SIG-M5 treated with dmso at 0.1 percent for 504 hours (cell line): ENCODE results near the gene B3GAT3.
"Not testable (repeated sequence)": the region's sequence is repeated elsewhere in the genome, so short reads cannot be mapped to it uniquely, and the experiment has no call there.

Experiments
- DNase-seq: peaks from one replicate; lab custom pipeline; 2025; ENCODE audit not compliant: unreplicated experiment; lab: John Stamatoyannopoulos, UW

B3GAT3 gene

DNA sequence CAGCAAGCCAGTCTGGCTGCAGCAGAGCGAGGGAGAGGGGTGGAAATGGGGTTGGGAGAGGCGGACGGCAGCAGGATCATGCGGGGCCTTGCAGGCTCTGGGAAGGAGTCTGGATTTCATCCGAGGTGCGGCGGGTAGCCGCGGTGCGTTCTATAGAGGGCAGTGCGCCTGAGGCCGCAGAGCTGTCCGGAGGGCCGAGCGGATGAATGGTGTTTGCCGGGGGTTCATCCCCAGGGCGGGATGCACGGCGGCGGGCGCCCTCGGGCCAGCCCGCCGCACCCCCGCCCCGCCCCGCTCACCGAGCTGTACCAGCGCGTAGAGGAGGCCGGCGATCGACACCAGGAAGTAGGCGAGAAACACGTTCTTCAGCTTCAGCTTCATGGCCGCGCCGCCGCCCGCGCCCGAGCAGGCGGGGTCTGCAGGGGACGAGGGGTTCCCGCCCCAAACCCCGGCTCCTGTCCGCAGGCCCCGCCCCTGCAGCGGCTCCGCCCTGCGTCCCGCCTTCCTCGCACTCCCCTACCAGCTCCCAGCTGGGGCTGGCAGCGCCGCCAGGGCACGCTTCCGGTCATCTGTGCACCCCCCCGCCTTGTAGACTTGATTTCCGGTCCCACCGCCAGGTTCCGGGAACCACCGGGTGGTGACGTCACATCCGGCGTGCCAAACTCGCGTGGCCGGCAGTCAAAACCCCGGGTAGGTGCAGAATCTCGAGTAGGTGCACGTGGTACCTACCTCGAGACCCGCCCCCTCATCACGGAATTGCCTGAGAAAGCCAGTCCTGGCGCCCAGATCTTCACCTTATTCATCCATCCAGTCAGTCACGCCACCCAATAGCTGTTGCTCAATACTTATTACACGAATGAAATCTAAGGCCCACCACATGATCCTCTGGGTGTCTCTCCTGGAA is at the start of gene B3GAT3:
B3GAT3 (minus strand) TSS at position 420 of the 904 bp plus-strand sequence; CDS start at position 381, 39 bp downstream.
- peak; percentile 91 for DNase-seq

DNA sequence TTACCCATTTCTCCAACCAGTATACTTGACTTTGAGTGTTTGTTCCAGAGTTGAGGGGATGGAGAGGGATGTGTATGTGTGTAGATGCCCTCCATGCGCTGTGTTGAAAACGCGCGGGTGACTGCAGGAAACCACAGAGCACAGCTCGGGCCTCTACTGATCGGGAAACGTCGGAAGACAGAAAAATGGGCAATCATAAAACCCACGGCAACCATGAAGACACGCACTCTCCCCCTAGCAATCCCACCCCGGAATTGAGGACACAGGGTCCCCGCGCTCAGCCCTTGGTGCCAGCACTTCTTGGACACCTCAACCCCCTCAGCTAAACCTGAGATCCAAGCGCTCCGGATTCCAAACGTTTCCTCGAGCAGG is 49.4 kb upstream of the B3GAT3 start:
- DNase-seq, result peak; percentile 68

DNA sequence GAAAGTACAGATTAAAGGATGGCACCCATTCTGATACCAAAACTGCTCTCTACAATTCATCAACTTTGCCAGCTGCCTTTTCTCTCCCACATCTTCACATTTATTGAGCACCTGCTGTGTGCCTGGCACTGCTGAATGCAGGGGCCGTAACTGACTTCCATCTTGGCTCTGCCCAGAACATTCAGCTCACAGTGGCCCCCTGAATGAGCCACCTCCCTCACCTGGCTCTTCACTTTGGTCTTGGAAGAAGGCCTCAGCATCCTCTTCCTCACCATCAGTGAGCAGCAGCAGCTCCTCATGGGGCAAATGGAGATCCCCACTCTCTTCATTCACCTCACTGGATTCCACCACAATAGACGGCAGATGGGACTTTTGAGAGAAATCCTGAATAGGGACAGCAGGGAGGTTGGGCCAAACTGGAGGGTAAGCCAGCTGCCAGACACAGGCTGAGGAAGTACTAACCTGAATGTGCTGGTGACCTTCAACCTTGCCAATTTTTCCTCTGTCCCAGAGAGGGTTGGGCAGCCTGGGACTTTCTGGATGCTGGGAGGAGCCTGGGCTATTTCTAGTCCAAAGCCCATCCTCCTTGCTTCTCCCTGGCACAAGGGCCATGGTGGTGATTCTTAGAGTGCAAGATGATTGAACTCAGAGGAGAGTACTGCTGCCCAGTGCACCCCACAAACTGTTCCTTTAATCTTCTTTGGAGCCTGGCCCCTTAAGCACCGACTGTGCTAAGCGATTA is 47.8 kb upstream of the B3GAT3 start:
- DNase-seq, result no peak

DNA sequence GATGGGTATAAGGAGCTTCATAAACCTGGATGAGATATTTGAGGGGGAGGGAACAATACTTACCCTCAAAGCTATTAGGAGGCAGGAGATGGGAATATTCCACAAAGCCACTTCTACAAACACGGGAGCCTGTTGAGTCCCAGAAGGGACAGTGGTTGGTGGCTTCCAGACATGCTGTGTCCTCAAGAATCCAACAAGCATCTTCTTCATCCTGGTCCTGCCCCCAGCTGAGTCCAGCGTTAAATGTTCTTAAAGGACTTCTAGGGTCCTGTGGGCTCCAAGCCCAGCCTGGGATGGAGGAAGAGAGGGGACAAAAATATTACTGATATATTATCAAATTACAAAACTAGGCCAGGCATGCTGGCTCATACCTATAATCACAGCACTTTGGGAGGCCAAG is 45.7 kb upstream of the B3GAT3 start:
- no peak for DNase-seq

DNA sequence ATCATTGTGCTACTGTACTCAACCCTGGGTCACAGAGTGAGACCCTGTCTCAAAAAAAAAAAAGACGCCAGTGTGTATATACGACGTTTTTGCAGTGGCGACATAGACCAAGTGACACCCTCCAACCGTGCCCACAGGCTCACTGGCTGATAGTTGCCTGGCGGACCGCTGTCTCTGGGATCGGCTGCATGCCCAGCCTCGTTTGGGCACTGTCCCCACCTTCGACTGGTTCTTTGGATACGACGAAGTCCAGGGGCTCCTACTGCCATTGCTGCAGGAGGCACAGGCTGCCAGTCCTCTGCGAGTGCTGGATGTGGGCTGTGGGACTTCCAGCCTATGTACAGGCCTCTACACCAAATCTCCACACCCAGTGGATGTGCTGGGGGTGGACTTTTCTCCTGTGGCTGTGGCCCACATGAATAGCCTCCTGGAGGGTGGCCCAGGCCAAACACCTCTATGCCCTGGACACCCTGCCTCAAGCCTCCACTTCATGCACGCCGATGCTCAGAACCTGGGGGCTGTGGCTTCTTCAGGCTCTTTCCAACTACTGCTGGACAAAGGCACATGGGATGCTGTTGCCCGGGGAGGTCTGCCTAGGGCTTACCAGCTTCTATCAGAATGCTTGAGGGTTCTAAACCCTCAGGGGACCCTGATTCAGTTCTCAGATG is 44.6 kb upstream of the B3GAT3 start:
- no peak for DNase-seq

DNA sequence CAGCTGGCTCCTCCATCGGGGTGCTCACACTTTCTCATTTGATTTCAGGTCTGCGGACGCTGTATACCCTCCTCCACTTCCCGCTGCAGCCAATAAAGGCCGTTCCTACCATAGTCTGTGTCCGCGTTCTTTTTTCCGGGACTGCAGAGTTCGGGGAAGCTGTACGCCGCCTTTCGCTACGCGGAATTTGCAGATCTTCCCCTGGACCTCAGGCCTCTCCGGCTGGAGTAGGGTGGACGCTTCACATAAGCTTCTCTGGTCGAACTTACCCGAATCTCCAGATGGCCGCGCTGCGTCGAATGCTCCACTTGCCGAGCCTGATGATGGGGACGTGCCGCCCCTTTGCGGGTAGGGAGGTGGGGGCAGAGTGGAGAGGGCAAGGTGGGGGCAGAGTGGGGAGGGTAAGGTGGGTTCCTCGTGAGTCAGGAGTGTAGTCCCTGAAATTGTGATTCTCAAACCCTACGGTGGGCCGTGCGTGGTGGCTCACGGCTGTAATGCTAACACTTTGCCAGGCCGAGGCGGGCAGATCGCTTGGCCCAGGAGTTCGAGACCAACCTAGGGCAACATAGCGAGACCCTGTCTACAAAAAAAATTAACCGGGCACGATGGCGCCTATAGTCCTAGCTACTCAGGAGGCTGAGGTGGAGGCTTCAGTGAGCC is 43.9 kb upstream of the B3GAT3 start:
- DNase-seq, result peak; percentile 67

DNA sequence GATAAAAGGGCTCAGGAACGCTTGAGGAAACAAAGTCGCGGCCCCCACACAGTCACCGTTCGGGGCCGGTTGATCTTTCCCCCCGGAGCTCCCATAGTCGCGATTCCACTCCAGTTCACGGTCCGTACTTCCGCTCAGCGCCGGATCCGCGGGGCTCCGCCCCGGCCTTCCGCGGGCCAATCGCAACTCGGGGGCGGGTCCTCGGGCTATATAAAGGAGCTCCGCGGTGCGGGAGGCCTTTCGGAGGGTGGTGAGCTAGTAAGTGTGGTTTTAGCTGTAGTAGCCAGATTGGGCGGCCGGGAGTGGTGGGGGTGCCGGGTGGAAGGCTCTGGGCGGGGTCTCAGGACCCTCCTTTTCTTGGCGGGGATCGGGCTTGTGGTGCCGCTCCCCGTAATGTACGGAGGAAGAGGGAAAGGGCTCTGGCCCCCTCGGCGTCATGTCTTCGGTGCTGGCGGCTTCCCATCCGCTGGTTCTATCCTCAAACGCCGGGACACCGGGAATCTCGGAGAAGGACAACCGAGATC is 43.4 kb upstream of the B3GAT3 start, which contains the start of the genes C11orf98 and CSKMT:
C11orf98 (minus strand) TSS at position 136 of the 524 bp plus-strand sequence; CDS start at position 95, 41 bp downstream.
CSKMT (plus strand) TSS at position 238 of the 524 bp plus-strand sequence. CDS start 568 bp downstream, outside the sequence.
- peak; percentile 91 for DNase-seq

DNA sequence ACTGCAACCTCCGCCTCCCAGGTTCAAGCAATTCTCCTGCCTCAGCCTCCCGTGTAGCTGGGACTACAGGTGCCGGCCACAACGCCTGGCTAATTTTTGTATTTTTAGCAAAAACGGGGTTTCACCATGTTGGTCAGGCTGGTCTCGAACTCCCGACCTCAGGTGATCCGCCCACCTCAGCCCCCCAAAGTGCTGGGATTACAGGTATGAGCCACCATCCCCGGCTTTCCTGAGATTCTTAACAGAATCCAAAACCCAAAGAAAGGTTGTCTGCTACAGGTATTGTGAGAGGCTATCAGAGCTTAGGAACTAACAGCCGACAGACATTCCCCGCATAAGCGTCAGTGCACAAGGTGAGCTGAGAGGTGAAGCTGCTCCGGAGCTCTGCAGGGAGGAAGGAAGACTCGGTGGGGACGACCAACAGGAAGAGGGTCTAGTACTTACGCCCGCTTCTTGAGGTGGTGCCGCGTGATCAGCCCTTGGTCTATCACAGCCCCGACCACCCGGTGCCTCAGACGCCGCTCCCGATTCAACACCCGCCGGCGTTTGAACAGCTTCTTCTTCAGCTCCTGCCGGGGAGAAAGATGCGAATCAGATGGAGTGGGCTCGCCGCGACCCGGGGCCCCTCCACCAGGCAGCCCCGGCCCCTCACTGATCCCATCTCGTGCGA is 42.8 kb upstream of the B3GAT3 start:
- peak; percentile 70 for DNase-seq

DNA sequence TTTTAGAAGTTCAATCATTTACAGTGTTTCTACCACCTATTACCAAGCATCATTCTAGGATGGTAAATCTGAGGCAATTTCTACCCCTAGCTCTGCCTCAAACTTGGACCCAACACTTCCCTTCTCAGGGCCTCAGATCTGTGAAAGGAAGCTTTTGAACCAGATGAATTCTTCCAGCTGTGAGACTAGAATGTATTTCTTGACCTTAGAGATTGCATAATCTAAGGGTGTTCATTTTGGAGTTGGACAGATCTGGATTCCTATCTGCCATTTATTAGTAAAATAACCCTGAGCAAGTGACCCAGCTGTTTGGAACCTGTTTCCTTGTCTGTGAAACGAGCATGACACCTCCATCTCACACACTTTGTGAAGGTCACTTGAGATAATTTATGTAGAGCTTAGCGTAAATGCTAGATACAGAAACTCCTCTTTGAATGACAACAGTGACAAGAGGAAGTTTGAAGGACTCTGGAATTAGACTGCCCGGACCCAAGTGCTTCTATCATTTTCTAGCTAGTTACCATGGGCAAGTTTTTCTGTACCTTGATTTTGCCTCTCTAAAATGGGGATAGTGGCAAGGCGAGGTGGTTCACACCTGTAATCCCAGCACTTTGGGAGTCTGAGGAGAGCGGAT is 35.1 kb upstream of the B3GAT3 start:
- DNase-seq, result peak; percentile 33

DNA sequence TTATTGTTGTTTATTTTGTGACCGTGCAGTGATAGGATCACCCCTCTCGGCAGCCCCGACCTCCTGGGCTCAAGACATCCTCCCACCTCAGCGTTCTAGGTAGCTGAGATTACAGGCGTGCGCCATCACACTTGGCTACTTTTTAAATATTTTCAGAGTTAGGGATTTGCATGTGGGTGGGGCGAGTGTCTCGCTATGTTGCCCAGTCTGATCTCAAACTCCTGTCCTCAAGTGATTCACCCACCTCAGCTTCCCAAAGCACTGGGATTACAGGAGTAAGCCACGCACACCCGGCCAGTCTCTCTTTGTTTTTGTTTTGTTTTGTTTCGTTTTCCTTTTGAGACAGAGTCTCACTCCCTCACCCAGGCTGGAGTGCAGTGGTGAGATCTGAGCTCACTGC is 32.5 kb upstream of the B3GAT3 start:
- DNase-seq, result no peak

DNA sequence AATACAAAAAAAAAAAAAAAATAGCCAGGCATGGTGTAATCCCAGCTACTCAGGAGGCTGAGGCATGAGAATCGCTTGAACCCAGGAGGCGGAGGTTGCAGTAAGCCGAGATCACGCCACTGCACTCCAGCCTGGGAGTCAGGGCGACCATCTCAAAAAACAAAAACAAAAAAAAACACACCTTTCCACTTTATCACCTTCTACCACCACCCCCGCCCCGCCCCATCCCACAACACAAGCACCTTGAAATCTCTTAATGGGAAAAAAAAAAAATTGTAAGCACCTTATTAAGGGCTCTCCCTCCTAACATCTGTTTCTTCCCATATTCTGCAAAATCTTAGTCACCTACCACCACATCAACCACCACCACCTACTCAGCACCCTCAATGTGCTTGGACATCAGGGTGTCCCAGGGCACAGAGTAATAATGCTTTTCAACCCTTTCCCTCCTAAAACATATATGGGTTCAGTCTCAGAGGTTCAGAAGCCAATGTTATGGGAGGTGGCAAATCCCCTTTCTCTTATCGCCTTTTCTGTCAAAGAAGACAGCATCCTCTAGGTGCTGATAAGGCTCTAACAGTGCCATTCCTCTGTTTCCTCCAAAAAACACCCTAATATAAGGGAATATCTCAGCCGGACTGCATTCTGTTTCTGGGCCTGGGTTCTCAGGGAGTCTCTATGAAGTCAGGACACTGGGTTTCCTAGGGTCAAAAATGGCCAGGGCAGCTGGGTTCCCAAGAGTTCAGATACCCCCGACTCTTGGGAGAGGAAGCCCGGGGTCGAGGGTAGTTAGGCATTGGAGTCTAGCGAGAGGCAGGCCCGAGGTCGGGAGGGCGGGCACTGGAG is 30.6 kb upstream of the B3GAT3 start:
- DNase-seq, result no peak

DNA sequence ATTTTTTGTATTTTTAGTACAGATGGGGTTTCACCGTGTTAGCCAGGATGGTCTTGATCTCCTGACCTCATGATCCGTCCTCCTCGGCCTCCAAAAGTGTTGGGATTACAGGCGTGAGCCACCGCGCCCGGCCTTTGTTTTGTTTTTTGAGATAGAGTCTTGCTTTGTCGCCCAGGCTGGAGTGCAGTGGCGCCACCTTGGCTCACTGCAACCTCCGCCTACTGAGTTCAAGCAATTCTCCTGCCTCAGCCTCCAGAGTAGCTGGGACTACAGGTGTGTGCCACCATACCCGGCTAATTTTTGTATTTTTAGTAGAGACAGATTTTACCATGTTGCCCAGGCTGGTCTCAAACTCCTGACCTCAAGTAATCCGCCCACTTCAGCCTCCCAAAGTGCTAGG is 28.5 kb upstream of the B3GAT3 start:
- DNase-seq, result not testable (repeated sequence)

DNA sequence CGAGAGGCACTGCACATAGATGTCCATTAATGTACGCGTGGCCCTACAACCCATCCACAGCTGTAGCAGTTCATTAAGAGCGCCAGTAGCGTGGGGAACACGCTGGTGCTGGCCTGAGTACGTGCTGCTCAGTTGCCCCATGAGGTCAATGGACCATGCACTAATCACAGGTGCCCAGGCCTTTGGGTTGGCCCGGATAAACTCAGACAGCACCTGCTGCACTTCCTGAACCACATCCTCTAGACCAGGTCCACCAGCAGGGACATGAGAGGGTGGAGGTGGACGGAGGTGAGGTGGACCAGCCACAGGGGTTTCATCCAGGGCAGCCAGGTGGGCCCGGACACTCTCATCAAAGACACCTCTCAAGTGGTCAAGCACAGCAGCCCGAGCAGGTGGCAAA is 27.7 kb upstream of the B3GAT3 start:
- no peak for DNase-seq

DNA sequence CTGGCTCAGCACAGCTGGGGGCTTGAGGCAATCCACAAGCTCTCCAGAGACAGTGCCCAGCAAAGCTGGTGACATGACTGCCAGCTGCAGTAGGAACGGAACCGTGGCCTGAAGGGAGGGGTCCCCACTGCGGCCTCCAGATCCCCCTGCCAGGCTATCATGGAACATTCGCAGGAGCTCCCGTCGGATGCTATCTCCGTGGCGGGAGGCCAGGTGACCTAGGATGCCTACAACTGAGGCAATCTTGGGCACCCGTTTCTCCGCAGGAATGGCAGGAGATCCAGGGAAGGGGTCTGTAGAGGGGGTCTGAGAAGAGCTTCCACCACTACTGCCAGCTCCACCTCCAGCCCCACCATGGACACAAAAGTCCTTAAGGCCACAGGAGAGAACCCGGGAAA is 27.2 kb upstream of the B3GAT3 start:
- no peak for DNase-seq

DNA sequence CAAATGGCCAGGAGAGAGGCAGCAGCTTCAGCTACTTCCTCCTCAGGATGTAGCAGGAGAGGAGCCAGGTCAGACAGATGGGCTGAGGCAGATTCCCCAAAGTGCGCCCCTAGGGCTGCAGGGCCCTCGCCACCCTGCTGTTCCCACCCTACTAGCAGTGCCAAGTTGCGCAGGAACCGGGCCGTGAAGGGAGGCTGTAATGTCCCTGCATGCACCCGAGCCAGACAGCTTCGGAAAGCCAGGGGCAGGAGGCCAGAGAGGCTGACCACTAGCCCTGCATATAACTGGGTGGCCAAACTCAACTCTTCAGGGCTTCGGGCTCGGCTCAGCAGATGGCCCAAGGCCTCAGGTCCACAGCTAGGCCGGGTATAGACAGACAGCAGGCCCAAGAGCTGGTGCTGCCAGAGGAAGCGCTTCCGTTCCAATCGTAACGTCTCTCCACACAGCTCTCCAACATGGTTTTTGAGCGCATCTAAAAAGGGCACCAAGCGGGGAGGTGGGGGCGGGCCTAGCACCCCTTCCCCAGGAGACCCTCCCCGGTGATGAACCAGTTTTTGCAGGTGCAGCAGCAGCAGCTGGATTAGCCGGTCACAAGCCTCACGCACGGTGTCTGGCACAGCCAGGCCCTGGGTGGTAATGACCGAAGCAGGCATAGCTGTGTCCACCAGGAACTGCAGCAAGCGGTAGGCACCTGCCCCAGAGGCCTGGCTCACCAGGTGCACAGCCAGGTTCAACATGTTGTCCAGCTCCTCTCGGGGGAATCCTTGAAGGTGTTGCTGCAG is 26.6 kb upstream of the B3GAT3 start:
- DNase-seq, result no peak

DNA sequence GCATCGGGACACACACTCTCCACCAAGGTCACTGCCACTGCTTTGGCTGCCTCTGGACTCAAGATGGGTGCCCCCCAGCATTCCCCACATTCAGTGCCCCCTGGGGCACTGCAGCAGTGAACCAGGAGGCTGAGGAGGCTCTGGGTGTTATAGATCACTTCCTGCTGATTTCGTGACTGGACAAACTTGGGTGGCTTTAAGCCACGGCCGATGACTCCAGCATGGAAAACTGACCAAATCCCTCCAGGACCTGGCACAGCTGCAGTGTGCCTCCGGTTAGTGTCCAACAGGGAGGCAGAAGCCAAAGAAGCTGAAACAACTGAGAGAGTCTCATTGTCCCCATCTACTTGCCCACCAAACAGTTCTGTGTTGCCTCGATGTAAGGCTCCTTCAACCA is 25.8 kb upstream of the B3GAT3 start:
- no peak for DNase-seq

DNA sequence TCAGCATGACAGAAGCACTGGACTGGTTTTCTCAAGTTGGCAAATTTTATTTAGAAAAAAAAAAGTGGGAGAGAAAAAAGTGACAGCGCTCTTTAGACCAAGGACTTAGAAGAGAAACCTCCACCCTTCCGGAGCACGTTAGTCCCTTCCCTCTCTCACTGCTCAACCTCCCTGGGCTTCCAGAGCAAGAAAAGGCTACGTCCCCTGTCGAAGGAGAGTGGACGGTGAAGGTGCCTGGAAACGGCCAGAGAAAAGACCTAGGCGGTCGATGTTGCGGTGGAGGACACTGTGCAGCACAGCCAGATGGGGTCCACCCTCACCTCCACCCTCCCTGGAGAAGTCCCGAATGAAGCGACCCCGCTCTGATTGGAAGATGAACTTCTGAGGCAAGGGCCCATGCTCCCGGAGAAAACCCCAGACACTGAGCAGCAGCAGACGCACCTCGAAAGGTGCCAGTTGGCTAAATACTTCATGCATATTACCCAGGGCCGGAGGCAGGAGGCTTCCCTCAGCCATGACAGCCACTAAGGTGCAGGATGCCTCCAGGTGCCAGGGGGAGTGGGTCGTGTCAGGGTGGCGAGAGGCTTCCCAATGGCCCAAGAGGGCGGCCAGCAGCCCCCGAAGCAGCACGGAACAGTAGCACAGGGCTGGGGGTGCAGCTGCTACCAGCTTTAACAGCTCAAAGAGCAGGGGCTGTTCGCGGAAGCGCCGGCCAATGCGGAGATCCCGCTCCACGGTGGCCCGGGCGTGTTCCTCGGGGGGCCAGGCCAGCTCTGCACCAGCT is 25.2 kb upstream of the B3GAT3 start:
- no peak for DNase-seq
